Measurements from ENCODE around the gene WWOX. TPM values are rescaled to one million over a fixed set of nuclear protein-coding genes. Genes with fewer than 3 reads are reported as not detected.

Gene WWOX
- total RNA-seq, 6 experiments from 2014 or later, result 13.0 to 24.3 (median 16.5) TPM

- TF ChIP-seq POLR2A (IDR thresholded peaks at IDR 0.05), result no peak
- TF ChIP-seq, protein P1, sequence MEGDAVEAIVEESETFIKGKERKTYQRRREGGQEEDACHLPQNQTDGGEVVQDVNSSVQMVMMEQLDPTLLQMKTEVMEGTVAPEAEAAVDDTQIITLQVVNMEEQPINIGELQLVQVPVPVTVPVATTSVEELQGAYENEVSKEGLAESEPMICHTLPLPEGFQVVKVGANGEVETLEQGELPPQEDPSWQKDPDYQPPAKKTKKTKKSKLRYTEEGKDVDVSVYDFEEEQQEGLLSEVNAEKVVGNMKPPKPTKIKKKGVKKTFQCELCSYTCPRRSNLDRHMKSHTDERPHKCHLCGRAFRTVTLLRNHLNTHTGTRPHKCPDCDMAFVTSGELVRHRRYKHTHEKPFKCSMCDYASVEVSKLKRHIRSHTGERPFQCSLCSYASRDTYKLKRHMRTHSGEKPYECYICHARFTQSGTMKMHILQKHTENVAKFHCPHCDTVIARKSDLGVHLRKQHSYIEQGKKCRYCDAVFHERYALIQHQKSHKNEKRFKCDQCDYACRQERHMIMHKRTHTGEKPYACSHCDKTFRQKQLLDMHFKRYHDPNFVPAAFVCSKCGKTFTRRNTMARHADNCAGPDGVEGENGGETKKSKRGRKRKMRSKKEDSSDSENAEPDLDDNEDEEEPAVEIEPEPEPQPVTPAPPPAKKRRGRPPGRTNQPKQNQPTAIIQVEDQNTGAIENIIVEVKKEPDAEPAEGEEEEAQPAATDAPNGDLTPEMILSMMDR (IDR thresholded peaks at IDR 0.05), result peak in 3 of 4 donors; percentile 7 to 40 (median 32)
- DNase-seq (no peak), ATAC-seq (peak in 2 of 4 donors; percentile 17 to 29)
- no peaks in the 10 kb centered on the region for H3K27me3 ChIP-seq
- H3K4me1 ChIP-seq, result peaks cover 0 to 14% (median 5%) of the 10 kb centered on the region in 4 donors
- intact Hi-C loops (cut with DNase I), result no loop called here
- H3K27ac ChIP-seq, result no peak overlapping the region
- no peaks in the 10 kb centered on the region for H3K36me3 ChIP-seq
- WGBS (ENCODE audit: insufficient coverage, low coverage, low lambda C conversion rate, missing lambda C conversion rate), result 80% methylated on average over 7 of the region's 7 CpGs
- no peak overlapping the region for H3K4me3 ChIP-seq
- H3K9me3 ChIP-seq, result no peaks in the 10 kb centered on the region
Observed at GRCh38 chr16:78478267-78478861, 378.9 kb downstream of the WWOX start.

- DNase-seq (no peak), ATAC-seq (no peak)
- H3K27ac ChIP-seq, result no peak overlapping the region
- no peaks in the 10 kb centered on the region for H3K36me3 ChIP-seq
- TF ChIP-seq, protein P1 (IDR thresholded peaks at IDR 0.05), result no peak
- TF ChIP-seq POLR2A (IDR thresholded peaks at IDR 0.05), result no peak
- WGBS (ENCODE audit: insufficient coverage, low coverage, low lambda C conversion rate, missing lambda C conversion rate), result 83% methylated on average over 2 of the region's 2 CpGs
- no peak overlapping the region for H3K4me3 ChIP-seq
- peaks cover 0 to 20% (median 9%) of the 10 kb centered on the region in 4 donors for H3K4me1 ChIP-seq
- intact Hi-C loops (cut with DNase I), result no loop called here
- H3K27me3 ChIP-seq, result no peaks in the 10 kb centered on the region
- no peaks in the 10 kb centered on the region for H3K9me3 ChIP-seq
Observed at GRCh38 chr16:78479723-78480122, 380.3 kb downstream of the WWOX start.

DNA sequence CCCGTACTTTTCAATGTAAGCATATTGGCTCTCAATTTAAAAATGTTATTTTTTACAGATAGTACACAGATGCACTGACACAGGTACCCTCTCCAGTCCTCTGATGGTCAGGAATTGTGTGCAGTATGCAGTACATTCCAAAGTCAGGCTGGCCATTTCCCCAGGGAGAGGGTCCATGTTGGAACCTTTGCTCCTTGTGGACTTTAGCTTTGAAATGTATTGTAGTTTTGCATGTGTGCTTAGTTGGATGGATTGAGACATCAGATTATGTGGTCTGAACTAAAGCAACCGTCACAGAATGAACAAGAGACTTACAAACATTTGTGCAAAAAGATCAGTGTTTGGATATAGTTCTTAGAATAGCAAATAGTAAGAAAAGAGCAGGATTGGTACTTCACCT is 381.1 kb downstream of the WWOX start:
- no peaks in the 10 kb centered on the region for H3K27me3 ChIP-seq
- no peak for DNase-seq
- WGBS (ENCODE audit: insufficient coverage, low coverage, low lambda C conversion rate, missing lambda C conversion rate), result 64% methylated on average over 2 of the region's 2 CpGs
- no peaks in the 10 kb centered on the region for H3K36me3 ChIP-seq
- no peak overlapping the region for H3K4me3 ChIP-seq
- H3K27ac ChIP-seq, result no peak overlapping the region
- H3K9me3 ChIP-seq, result no peaks in the 10 kb centered on the region
- no peak for ATAC-seq
- intact Hi-C loops (cut with DNase I), result no loop called here
- H3K4me1 ChIP-seq, result peaks cover 0 to 20% (median 9%) of the 10 kb centered on the region in 4 donors
- TF ChIP-seq POLR2A (IDR thresholded peaks at IDR 0.05), result no peak
- TF ChIP-seq, protein P1 (IDR thresholded peaks at IDR 0.05), result no peak

- H3K4me1 ChIP-seq, result peaks cover 0 to 20% (median 9%) of the 10 kb centered on the region in 4 donors
- intact Hi-C loops (cut with DNase I), result no loop called here
- TF ChIP-seq, protein P1 (IDR thresholded peaks at IDR 0.05), result no peak
- no peak for TF ChIP-seq POLR2A (IDR thresholded peaks at IDR 0.05)
- WGBS (ENCODE audit: insufficient coverage, low coverage, low lambda C conversion rate, missing lambda C conversion rate), result 43% methylated on average over 13 of the region's 13 CpGs
- ATAC-seq, result peak; percentile 83 to 93 (median 88)
- no peaks in the 10 kb centered on the region for H3K9me3 ChIP-seq
- H3K27me3 ChIP-seq, result no peaks in the 10 kb centered on the region
- no peaks in the 10 kb centered on the region for H3K36me3 ChIP-seq
- DNase-seq, result peak in 1 of 3 donors; percentile 56
- no peak overlapping the region for H3K4me3 ChIP-seq
- peak overlapping the region in 2 of 3 donors; percentile 14 to 37 for H3K27ac ChIP-seq
Observed at GRCh38 chr16:78483124-78483992, 383.9 kb downstream of the WWOX start.

Measured in right lobe of liver (tissue), 6 donors.